ENCODE measurements around the gene CRTC1.

CRTC1 gene

GRCh38 chr19:18646535-18647370, 36.7 kb upstream of the CRTC1 start:
- H3K9ac ChIP-seq (ENCODE audit: low read depth, low read length), result no peak overlapping the region
- DNase-seq, result no peak

GRCh38 chr19:18647371-18647767, 36.1 kb upstream of the CRTC1 start:
- Histone ChIP-seq H2AFZ (ENCODE audit: low read depth, low read length) (no peak overlapping the region), H3K36me3 (ENCODE audit: insufficient read depth, low read length) (peaks cover 17% of the 10 kb centered on the region), H3K27me3 (ENCODE audit: insufficient read depth, low read length, poor library complexity) (no peaks in the 10 kb centered on the region), H3K79me2 (ENCODE audit: insufficient read depth, low read length) (peaks cover 85% of the 10 kb centered on the region), H3K4me1 (ENCODE audit: insufficient read depth, low read length) (no peaks in the 10 kb centered on the region), H3K9me3 (ENCODE audit: insufficient read depth, low read length, severe bottlenecking) (no peaks in the 10 kb centered on the region), H3K27ac (ENCODE audit: low read length) (no peak overlapping the region), H3K4me3 (ENCODE audit: low read depth in 1 of 2, low read length in 2 of 2) (no peak overlapping the region), H3K9ac (ENCODE audit: low read depth, low read length) (no peak overlapping the region), H4K20me1 (ENCODE audit: insufficient read depth, low read length) (peaks cover 71% of the 10 kb centered on the region), H3K4me2 (ENCODE audit: insufficient read depth, low read length) (no peak overlapping the region)
- no peak for TF ChIP-seq EZH2 (IDR thresholded peaks at IDR 0.05; ENCODE audit: borderline replicate concordance, low read depth, low read length, severe bottlenecking)
- TF ChIP-seq CTCF (IDR thresholded peaks at IDR 0.05; ENCODE audit: borderline replicate concordance, extremely low read depth, low read length, poor library complexity, severe bottlenecking), result no peak
- DNase-seq (no peak), ATAC-seq (ENCODE audit: insufficient read depth, low read depth) (no peak)

More at GRCh38 chr19:18646535-18647370, 36.7 kb upstream of the CRTC1 start:
- H3K4me2 ChIP-seq (ENCODE audit: insufficient read depth, low read length), result no peak overlapping the region
- H3K4me3 ChIP-seq (ENCODE audit: low read depth in 1 of 2, low read length in 2 of 2), result no peak overlapping the region
- H2AFZ ChIP-seq (ENCODE audit: low read depth, low read length), result no peak overlapping the region
- peaks cover 87% of the 10 kb centered on the region for H3K79me2 ChIP-seq (ENCODE audit: insufficient read depth, low read length)
- ATAC-seq (ENCODE audit: insufficient read depth, low read depth), result no peak
- TF ChIP-seq EZH2 (IDR thresholded peaks at IDR 0.05; ENCODE audit: borderline replicate concordance, low read depth, low read length, severe bottlenecking) (no peak), CTCF (IDR thresholded peaks at IDR 0.05; ENCODE audit: borderline replicate concordance, extremely low read depth, low read length, poor library complexity, severe bottlenecking) (no peak)
- H3K27ac ChIP-seq (ENCODE audit: low read length), result no peak overlapping the region
- H3K9me3 ChIP-seq (ENCODE audit: insufficient read depth, low read length, severe bottlenecking), result no peaks in the 10 kb centered on the region
- H3K27me3 ChIP-seq (ENCODE audit: insufficient read depth, low read length, poor library complexity), result no peaks in the 10 kb centered on the region
- H3K4me1 ChIP-seq (ENCODE audit: insufficient read depth, low read length), result no peaks in the 10 kb centered on the region
- H4K20me1 ChIP-seq (ENCODE audit: insufficient read depth, low read length), result peaks cover 73% of the 10 kb centered on the region
- H3K36me3 ChIP-seq (ENCODE audit: insufficient read depth, low read length), result peaks cover 17% of the 10 kb centered on the region

- Histone ChIP-seq H3K4me3 (ENCODE audit: low read depth in 1 of 2, low read length in 2 of 2) (no peak overlapping the region), H3K27me3 (ENCODE audit: insufficient read depth, low read length, poor library complexity) (no peaks in the 10 kb centered on the region), H3K9ac (ENCODE audit: low read depth, low read length) (no peak overlapping the region), H3K9me3 (ENCODE audit: insufficient read depth, low read length, severe bottlenecking) (no peaks in the 10 kb centered on the region), H3K79me2 (ENCODE audit: insufficient read depth, low read length) (peaks cover 82% of the 10 kb centered on the region), H3K36me3 (ENCODE audit: insufficient read depth, low read length) (peaks cover 17% of the 10 kb centered on the region), H2AFZ (ENCODE audit: low read depth, low read length) (no peak overlapping the region), H4K20me1 (ENCODE audit: insufficient read depth, low read length) (peaks cover 72% of the 10 kb centered on the region), H3K27ac (ENCODE audit: low read length) (no peak overlapping the region), H3K4me1 (ENCODE audit: insufficient read depth, low read length) (no peaks in the 10 kb centered on the region), H3K4me2 (ENCODE audit: insufficient read depth, low read length) (no peak overlapping the region)
- TF ChIP-seq CTCF (IDR thresholded peaks at IDR 0.05; ENCODE audit: borderline replicate concordance, extremely low read depth, low read length, poor library complexity, severe bottlenecking) (no peak), EZH2 (IDR thresholded peaks at IDR 0.05; ENCODE audit: borderline replicate concordance, low read depth, low read length, severe bottlenecking) (no peak)
- DNase-seq (no peak), ATAC-seq (ENCODE audit: insufficient read depth, low read depth) (no peak)
Observed at GRCh38 chr19:18647807-18648206, 35.7 kb upstream of the CRTC1 start.
